Stimulated activated effector memory CD8-positive, alpha-beta T cell treated with anti-CD3 and anti-CD28 coated beads, Interleukin-12 subunit alpha, Interleukin-12 subunit beta, amount 100 ng/mL, for 72 hours (primary cell): ENCODE results near the gene TMEM231.
"Not testable (repeated sequence)": the region's sequence is repeated elsewhere in the genome, so short reads cannot be mapped to it uniquely, and the experiment has no call there.

ENCODE experiments used
- ATAC-seq: fragments of 150-1000 bp; cut with Tn5 transposase; 2 replicates; pipeline ENCODE4 v1.10.0; 2021
- DNase-seq, 2 donors: peaks; one replicate each; pipeline ENCODE4 v3.0.0; 2021 to 2022; ENCODE audit warnings: low spot score in 2 of 2
- H3K27ac Mint-ChIP-seq: one replicate; pipeline ENCODE4 v1.8.0; 2022; ENCODE audit warnings: mild to moderate bottlenecking, mixed read lengths
- H3K36me3 Mint-ChIP-seq: one replicate; pipeline ENCODE4 v1.8.0; 2022; ENCODE audit warnings: mild to moderate bottlenecking, mixed read lengths
- H3K4me1 Mint-ChIP-seq: one replicate; pipeline ENCODE4 v1.8.0; 2022; ENCODE audit warnings: mixed read lengths
- H3K4me3 Mint-ChIP-seq: one replicate; pipeline ENCODE4 v1.8.0; 2022; ENCODE audit warnings: mild to moderate bottlenecking, mixed read lengths
- H3K9me3 Mint-ChIP-seq: one replicate; pipeline ENCODE4 v1.8.0; 2022; ENCODE audit warnings: mixed read lengths

The TMEM231 gene, protein sequence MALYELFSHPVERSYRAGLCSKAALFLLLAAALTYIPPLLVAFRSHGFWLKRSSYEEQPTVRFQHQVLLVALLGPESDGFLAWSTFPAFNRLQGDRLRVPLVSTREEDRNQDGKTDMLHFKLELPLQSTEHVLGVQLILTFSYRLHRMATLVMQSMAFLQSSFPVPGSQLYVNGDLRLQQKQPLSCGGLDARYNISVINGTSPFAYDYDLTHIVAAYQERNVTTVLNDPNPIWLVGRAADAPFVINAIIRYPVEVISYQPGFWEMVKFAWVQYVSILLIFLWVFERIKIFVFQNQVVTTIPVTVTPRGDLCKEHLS

GRCh38 chr16:75555707-75556430 lies at the start of gene TMEM231:
TMEM231 (minus strand) TSS chr16:75556252; CDS start chr16:75556209, 43 bp downstream.
- Mint-ChIP-seq H3K36me3 (no peaks in the 10 kb centered on the region), H3K9me3 (no peaks in the 10 kb centered on the region), H3K4me1 (peaks cover 12% of the 10 kb centered on the region), H3K4me3 (peak within 1 kb of the TSS; percentile 90), H3K27ac (peak within 1 kb of the TSS; percentile 80)
- DNase-seq (peak; percentile 86 to 95), ATAC-seq (peak; percentile 98)

DNA sequence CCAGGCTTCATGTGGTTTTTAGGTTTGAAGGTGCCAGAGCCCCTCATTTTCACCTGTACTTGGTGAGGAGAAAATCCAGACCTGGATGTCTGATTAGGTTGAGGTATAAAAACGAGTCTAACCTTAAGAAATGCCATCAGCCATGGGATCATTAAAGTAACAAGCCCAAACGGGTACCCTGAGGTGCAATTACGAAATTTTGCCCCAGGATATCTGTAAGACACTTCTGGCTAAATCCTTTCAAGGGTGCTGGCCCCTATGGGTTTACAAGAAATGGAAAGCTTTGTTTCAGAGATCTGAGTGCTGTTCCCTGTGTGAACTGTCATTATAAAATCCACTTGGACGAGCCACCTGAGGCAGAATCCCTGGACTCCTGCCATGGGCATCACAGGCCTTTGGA lies 47.2 kb upstream of the TMEM231 start:
- no peak overlapping the region for H3K4me3 Mint-ChIP-seq
- H3K9me3 Mint-ChIP-seq, result peaks cover 3% of the 10 kb centered on the region
- ATAC-seq (no peak), DNase-seq (no peak)
- peaks cover 97% of the 10 kb centered on the region for H3K36me3 Mint-ChIP-seq
- no peak overlapping the region for H3K27ac Mint-ChIP-seq
- peaks cover 7% of the 10 kb centered on the region for H3K4me1 Mint-ChIP-seq

- no peak overlapping the region for H3K4me3 Mint-ChIP-seq
- H3K27ac Mint-ChIP-seq, result no peak overlapping the region
- ATAC-seq (no peak), DNase-seq (no peak)
- H3K36me3 Mint-ChIP-seq, result peaks cover 96% of the 10 kb centered on the region
- peaks cover 3% of the 10 kb centered on the region for H3K9me3 Mint-ChIP-seq
- H3K4me1 Mint-ChIP-seq, result peaks cover 9% of the 10 kb centered on the region
These were observed 43.6 kb upstream of the TMEM231 start for GRCh38 chr16:75599452-75600277.

- Mint-ChIP-seq H3K4me1 (peaks cover 14% of the 10 kb centered on the region), H3K27ac (peak overlapping the region; percentile 74), H3K36me3 (peaks cover 44% of the 10 kb centered on the region), H3K4me3 (no peak overlapping the region), H3K9me3 (no peaks in the 10 kb centered on the region)
- ATAC-seq (peak; percentile 93), DNase-seq (no peak)
These were observed 38.1 kb upstream of the TMEM231 start for GRCh38 chr16:75593825-75594820.

DNA sequence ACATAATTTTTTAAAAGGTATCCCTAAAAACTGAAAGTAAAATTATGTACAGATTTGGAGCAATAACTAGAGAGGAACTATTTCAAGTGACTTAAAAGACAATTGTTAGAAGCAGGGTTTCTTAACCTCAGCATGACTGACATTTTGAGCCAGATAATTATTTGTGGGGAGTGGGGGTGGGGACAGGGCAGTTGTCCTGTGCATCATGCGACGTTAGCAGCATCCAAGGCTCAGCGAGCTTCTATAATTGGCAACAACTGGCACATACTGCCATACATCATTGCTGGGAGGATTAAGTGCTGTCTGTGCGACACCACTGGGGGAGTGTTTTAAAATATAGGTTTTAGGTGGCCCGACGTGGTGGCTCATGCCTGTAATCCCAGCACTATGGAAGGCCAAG lies 37.3 kb upstream of the TMEM231 start:
- Mint-ChIP-seq H3K4me3 (no peak overlapping the region), H3K4me1 (peaks cover 14% of the 10 kb centered on the region), H3K27ac (peak overlapping the region; percentile 74), H3K9me3 (no peaks in the 10 kb centered on the region), H3K36me3 (peaks cover 41% of the 10 kb centered on the region)
- DNase-seq, result no peak
- no peak for ATAC-seq

GRCh38 chr16:75591927-75592326 lies 35.9 kb upstream of the TMEM231 start:
- not testable (repeated sequence) for H3K4me3 Mint-ChIP-seq, DNase-seq, H3K27ac Mint-ChIP-seq, ATAC-seq, H3K9me3 Mint-ChIP-seq
- H3K4me1 Mint-ChIP-seq, result peaks cover 14% of the 10 kb centered on the region
- H3K36me3 Mint-ChIP-seq, result peaks cover 28% of the 10 kb centered on the region

GRCh38 chr16:75590920-75591843 lies 35.1 kb upstream of the TMEM231 start:
- DNase-seq (no peak), ATAC-seq (no peak)
- H3K4me3 Mint-ChIP-seq, result no peak overlapping the region
- peaks cover 22% of the 10 kb centered on the region for H3K36me3 Mint-ChIP-seq
- no peak overlapping the region for H3K27ac Mint-ChIP-seq
- H3K4me1 Mint-ChIP-seq, result peaks cover 14% of the 10 kb centered on the region
- no peaks in the 10 kb centered on the region for H3K9me3 Mint-ChIP-seq

DNA sequence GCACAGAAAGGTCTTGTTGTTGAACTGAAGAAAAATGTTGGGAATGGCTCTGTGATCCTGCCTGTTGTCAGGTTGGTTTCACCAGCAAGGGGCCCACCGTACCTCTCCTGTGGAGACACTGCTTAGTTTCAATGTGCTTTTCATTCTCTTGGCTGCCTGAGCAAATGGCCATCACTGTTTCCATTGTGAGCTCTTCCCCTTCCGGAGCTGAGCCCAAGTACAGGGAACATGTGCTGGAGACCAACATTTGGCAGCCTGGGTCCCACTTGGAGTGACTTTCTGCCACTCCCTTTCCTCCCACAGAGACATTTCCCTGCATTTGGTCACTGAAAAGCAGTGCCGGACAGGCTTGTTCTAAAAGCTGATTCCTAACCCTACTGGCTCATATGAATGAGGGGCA lies 33.3 kb upstream of the TMEM231 start:
- Mint-ChIP-seq H3K4me3 (no peak overlapping the region), H3K36me3 (peaks cover 6% of the 10 kb centered on the region), H3K27ac (no peak overlapping the region), H3K4me1 (peaks cover 23% of the 10 kb centered on the region), H3K9me3 (no peaks in the 10 kb centered on the region)
- ATAC-seq (no peak), DNase-seq (no peak)

DNA sequence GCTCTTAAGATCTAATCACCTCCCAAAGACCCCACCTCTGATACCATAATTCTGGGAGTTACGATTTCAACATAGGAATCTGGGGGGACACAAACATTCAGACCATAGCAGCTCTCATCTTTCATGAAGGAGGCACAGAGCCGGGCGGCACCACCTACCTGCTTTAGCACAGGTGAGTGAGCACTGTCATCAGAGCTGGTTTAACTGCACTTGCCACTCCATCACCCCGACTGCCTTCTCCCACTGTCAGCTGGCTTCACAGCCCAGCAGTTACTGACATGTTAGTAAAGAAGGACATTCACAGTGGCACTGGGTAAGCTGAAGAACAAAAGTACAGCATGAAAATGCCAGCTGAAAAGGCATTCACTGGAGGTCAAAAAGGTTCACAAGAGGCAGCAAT lies 32.7 kb upstream of the TMEM231 start:
- Mint-ChIP-seq H3K27ac (no peak overlapping the region), H3K36me3 (peaks cover 6% of the 10 kb centered on the region), H3K9me3 (no peaks in the 10 kb centered on the region), H3K4me3 (no peak overlapping the region), H3K4me1 (peaks cover 21% of the 10 kb centered on the region)
- ATAC-seq, result no peak
- DNase-seq, result no peak

DNA sequence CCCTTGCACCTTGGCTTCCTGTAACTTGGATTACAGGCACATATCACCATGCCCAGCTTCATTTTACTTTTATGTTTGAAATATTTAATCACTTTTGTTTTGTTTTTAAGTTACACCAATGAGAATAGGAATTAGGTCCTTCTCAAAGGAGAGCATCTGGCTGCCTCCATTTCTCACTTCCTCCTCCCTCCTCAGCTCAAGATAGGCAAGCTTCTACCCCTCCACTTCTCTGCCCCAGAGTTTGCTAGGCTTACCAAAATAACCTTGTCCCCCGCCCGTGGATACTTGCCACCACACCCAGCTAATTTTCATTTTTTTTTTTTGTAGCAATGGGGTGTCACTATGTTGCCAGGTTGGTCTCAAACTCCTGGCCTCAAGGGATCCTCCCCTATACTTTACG lies 28.1 kb upstream of the TMEM231 start:
- ATAC-seq (no peak), DNase-seq (no peak)
- Mint-ChIP-seq H3K9me3 (no peaks in the 10 kb centered on the region), H3K4me3 (no peak overlapping the region), H3K36me3 (peaks cover 29% of the 10 kb centered on the region), H3K4me1 (peaks cover 18% of the 10 kb centered on the region), H3K27ac (peak overlapping the region; percentile 61)

DNA sequence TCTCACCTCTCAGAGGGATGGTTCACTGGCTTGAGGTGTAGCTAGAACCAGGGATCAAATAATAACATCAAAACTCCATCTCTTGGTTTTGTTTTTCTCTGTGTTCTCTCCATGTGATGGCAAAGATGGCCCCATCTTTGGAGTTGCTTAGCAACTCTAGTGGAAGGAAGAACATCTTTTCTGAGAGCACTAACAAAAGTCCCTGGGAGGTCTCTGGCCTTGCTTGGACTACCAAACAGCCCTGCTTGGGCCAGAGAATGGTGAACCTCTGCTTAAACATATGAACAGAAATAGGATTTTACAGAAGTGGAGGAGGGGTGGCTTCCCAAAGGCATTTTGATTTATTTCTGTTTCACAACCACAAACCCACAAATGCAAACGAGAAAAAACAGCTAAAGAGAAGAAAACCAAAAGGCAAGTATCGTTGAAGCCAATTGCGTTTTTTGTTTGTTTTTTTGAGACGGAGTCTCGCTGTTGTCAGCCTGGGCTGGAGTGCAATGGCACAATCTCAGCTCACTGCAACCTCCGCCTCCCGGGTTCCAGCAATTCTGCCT lies 23.3 kb upstream of the TMEM231 start:
- no peaks in the 10 kb centered on the region for H3K9me3 Mint-ChIP-seq
- peak overlapping the region; percentile 33 for H3K27ac Mint-ChIP-seq
- peaks cover 16% of the 10 kb centered on the region for H3K4me1 Mint-ChIP-seq
- H3K36me3 Mint-ChIP-seq, result peaks cover 62% of the 10 kb centered on the region
- no peak overlapping the region for H3K4me3 Mint-ChIP-seq
- ATAC-seq, result no peak
- no peak for DNase-seq

GRCh38 chr16:75578725-75579124 lies 22.7 kb upstream of the TMEM231 start:
- H3K27ac Mint-ChIP-seq, result peak overlapping the region; percentile 33
- no peak for DNase-seq
- peaks cover 68% of the 10 kb centered on the region for H3K36me3 Mint-ChIP-seq
- no peak for ATAC-seq
- peaks cover 12% of the 10 kb centered on the region for H3K4me1 Mint-ChIP-seq
- no peak overlapping the region for H3K4me3 Mint-ChIP-seq
- no peaks in the 10 kb centered on the region for H3K9me3 Mint-ChIP-seq

- Mint-ChIP-seq H3K4me3 (no peak overlapping the region), H3K36me3 (peaks cover 73% of the 10 kb centered on the region), H3K9me3 (no peaks in the 10 kb centered on the region), H3K27ac (peak overlapping the region; percentile 33), H3K4me1 (peaks cover 15% of the 10 kb centered on the region)
- ATAC-seq (no peak), DNase-seq (no peak)
These were observed 22.2 kb upstream of the TMEM231 start for GRCh38 chr16:75578212-75578611.
